Measurements from ENCODE around the gene DENND11. TPM values are rescaled to one million over a fixed set of nuclear protein-coding genes. Genes with fewer than 3 reads are reported as not detected.
A peak's percentile ranks its signal among the peaks of the same experiment; 100 is the strongest.

Gene DENND11
- total RNA-seq, 1 donor from 2014 or later = 26.6 TPM

- ATAC-seq = peak; percentile 83
- DNase-seq (ENCODE audit: low spot score) = no peak
- intact Hi-C loops (cut with DNase I) = no loop called here
Observed at GRCh38 chr7:141660259-141660658, 41.7 kb downstream of the DENND11 start.

DNA sequence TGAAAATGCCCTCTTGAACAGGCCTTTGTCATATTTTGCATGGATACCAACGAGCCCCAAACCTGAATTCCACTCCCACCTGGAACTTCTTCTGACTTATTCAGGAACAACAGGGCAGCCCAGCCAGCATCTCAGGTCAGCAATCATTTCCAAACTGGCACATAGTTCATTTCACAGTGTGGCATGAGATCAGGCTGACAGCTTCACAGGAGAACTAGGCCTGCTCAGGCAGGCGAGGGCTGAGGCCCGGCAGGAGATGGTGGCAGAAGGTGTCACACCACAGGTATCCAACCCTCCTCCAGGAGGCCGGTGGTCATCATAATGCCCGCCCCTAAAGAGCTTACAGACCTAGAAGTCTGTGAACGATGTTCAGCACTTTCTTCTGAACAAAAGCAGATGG, 42.5 kb downstream of the DENND11 start:
- intact Hi-C loops (cut with DNase I) = no loop called here
- DNase-seq (ENCODE audit: low spot score) = no peak
- ATAC-seq = no peak

GRCh38 chr7:141654551-141654950, 47.4 kb downstream of the DENND11 start:
- DNase-seq (ENCODE audit: low spot score) (no peak), ATAC-seq (peak; percentile 77)
- intact Hi-C loops (cut with DNase I) = no loop called here

DNA sequence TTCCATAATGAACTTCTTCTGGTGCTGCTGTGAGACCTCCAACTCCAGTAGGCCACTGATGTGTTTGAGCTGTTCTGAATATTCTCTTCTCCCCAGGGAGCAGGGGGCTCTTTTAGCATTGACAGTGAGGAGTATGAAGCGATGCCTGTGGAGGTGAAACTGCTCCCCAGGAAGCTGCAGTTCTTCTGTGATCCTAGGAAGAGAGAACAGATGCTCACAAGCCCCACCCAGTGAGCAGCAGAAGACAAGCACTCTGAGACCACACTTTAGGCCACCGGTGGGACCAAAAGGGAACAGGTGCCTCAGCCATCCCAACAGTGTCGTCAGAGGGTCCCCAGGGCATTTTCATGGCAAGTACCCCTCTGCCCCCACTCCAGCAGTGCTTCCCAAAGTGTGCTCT, 49.3 kb downstream of the DENND11 start:
- ATAC-seq (no peak), DNase-seq (ENCODE audit: low spot score) (no peak)
- intact Hi-C loops (cut with DNase I) = no loop called here

Other genes with a start within 250 kb of the DENND11 start
- gene AGK, start 150.8 kb downstream of the DENND11 start, total RNA-seq = 24.8 TPM
- not detected for gene WEE2, start 6.2 kb upstream of the DENND11 start, total RNA-seq
- 71.8 TPM for gene SSBP1, start 36.2 kb upstream of the DENND11 start, total RNA-seq
- 6.1 TPM for gene TAS2R3, start 61.9 kb upstream of the DENND11 start, total RNA-seq
- 5.1 TPM for gene TAS2R4, start 74.5 kb upstream of the DENND11 start, total RNA-seq
- 6.2 TPM for gene TAS2R5, start 88.1 kb upstream of the DENND11 start, total RNA-seq
- not detected for gene PRSS37, start 139.3 kb upstream of the DENND11 start, total RNA-seq
- 0.40 TPM for gene OR9A4, start 214.2 kb upstream of the DENND11 start, total RNA-seq
- gene CLEC5A, start 244.8 kb upstream of the DENND11 start, total RNA-seq = 21.0 TPM

Data from sciatic nerve (tissue), 2 donors.